Measurements from ENCODE around the gene DENND1A.

The DENND1A gene

GRCh38 chr9:123394291-123395235 lies 535.4 kb downstream of the DENND1A start:
- DNase-seq (ENCODE audit: low read depth in 2 of 2) = no peak

- no peak for DNase-seq (ENCODE audit: low read depth in 2 of 2)
These were observed 537.1 kb downstream of the DENND1A start for GRCh38 chr9:123392802-123393201.

GRCh38 chr9:123391946-123392345 lies 538.0 kb downstream of the DENND1A start:
- no peak for DNase-seq (ENCODE audit: low read depth in 2 of 2)

GRCh38 chr9:123391233-123391632 lies 538.7 kb downstream of the DENND1A start:
- no peak for DNase-seq (ENCODE audit: low read depth in 2 of 2)

- DNase-seq (ENCODE audit: low read depth in 2 of 2) = no peak
These were observed 539.4 kb downstream of the DENND1A start for GRCh38 chr9:123390337-123391135.

- no peak for DNase-seq (ENCODE audit: low read depth in 2 of 2)
These were observed 540.2 kb downstream of the DENND1A start for GRCh38 chr9:123389698-123390097.

- DNase-seq (ENCODE audit: low read depth in 2 of 2) = no peak
These were observed 540.9 kb downstream of the DENND1A start for GRCh38 chr9:123389070-123389469.

- no peak for DNase-seq (ENCODE audit: low read depth in 2 of 2)
These were observed 542.2 kb downstream of the DENND1A start for GRCh38 chr9:123387686-123388085.

- DNase-seq (ENCODE audit: low read depth in 2 of 2) = no peak
These were observed 546.3 kb downstream of the DENND1A start for GRCh38 chr9:123383512-123384170.

GRCh38 chr9:123382653-123383511 lies 547.0 kb downstream of the DENND1A start:
- no peak for DNase-seq (ENCODE audit: low read depth in 2 of 2)

- DNase-seq (ENCODE audit: low read depth in 2 of 2) = no peak
These were observed 548.8 kb downstream of the DENND1A start for GRCh38 chr9:123380852-123381705.

- DNase-seq (ENCODE audit: low read depth in 2 of 2) = no peak
These were observed 550.8 kb downstream of the DENND1A start for GRCh38 chr9:123378956-123379660.

GRCh38 chr9:123378025-123378424 lies 551.9 kb downstream of the DENND1A start:
- no peak for DNase-seq (ENCODE audit: low read depth in 2 of 2)

GRCh38 chr9:123377211-123377971 lies 552.5 kb downstream of the DENND1A start:
- no peak for DNase-seq (ENCODE audit: low read depth in 2 of 2)

- no peak for DNase-seq (ENCODE audit: low read depth in 2 of 2)
These were observed 553.5 kb downstream of the DENND1A start for GRCh38 chr9:123376218-123377071.

- DNase-seq (ENCODE audit: low read depth in 2 of 2) = no peak
These were observed 554.3 kb downstream of the DENND1A start for GRCh38 chr9:123375469-123376132.

GRCh38 chr9:123373946-123374345 lies 556.0 kb downstream of the DENND1A start:
- DNase-seq (ENCODE audit: low read depth in 2 of 2) = no peak
